Ectodermal cell (in vitro differentiated cells): ENCODE measurements around the gene TMEM132D. TPM values are rescaled to one million over a fixed set of nuclear protein-coding genes. Genes with fewer than 3 reads are reported as not detected.

Experiments used
- H3K27ac ChIP-seq: 2 replicates; pipeline ENCODE4 v1.7.0; 2013; ENCODE audit warnings: mild to moderate bottlenecking, low read depth, low read length; ENCODE audit not compliant: insufficient read depth, poor library complexity, severe bottlenecking
- H3K27me3 ChIP-seq: 2 replicates; pipeline ENCODE4 v1.7.0; 2013; ENCODE audit warnings: mild to moderate bottlenecking, low read length; ENCODE audit not compliant: insufficient read depth, control insufficient read depth, poor library complexity, severe bottlenecking
- H3K36me3 ChIP-seq: one replicate; pipeline ENCODE4 v1.7.0; 2013; ENCODE audit warnings: low read length; ENCODE audit not compliant: control insufficient read depth, insufficient read depth
- H3K4me1 ChIP-seq: one replicate; pipeline ENCODE4 v1.7.0; 2013; ENCODE audit warnings: low read length; ENCODE audit not compliant: control insufficient read depth, insufficient read depth
- H3K4me3 ChIP-seq: 2 replicates; pipeline ENCODE4 v1.7.0; 2013; ENCODE audit warnings: low read depth, low read length, control low read depth; ENCODE audit not compliant: insufficient read depth
- H3K9me3 ChIP-seq: 2 replicates; pipeline ENCODE4 v1.7.0; 2013; ENCODE audit warnings: mild to moderate bottlenecking, low read length, moderate library complexity; ENCODE audit not compliant: control insufficient read depth
- WGBS, 2 experiments: methylation state at CpG; one replicate each; pipeline ENCODE4 v1.1.7; 2013; ENCODE audit warnings: missing lambda C conversion rate in 2 of 2; 5-methylcytosine and 5-hydroxymethylcytosine counted together
- polyA plus RNA-seq, 4 experiments: library from polyadenylated mRNA; stranded (reverse); fragments of 50-300 nt; gene quantifications; one replicate each; pipeline ENCODE4 v1.2.3, GENCODE V29; 2013

The TMEM132D gene
- 0.74 TPM for polyA plus RNA-seq (2013, experiment 1 of 4)
- 0.78 TPM for polyA plus RNA-seq (2013, experiment 2 of 4)
- 0.48 TPM for polyA plus RNA-seq (2013, experiment 3 of 4)
- polyA plus RNA-seq (2013, experiment 4 of 4) = 0.65 TPM

GRCh38 chr12:129903956-129904829 lies at the start of gene TMEM132D:
Gene TMEM132D, minus strand, starts transcription at chr12:129904025.
- peak within 1 kb of the TSS; percentile 46 for H3K4me3 ChIP-seq
- H3K27ac ChIP-seq = no peak within 1 kb of the TSS
- H3K36me3 ChIP-seq = no peaks in the 10 kb centered on the region
- peaks cover 83% of the 10 kb centered on the region for H3K27me3 ChIP-seq
- WGBS, 2 experiments = 1 to 2% methylated on average over 77 of the region's 77 CpGs
- peaks cover 3% of the 10 kb centered on the region for H3K4me1 ChIP-seq
- no peaks in the 10 kb centered on the region for H3K9me3 ChIP-seq

GRCh38 chr12:129949651-129950050 lies 45.8 kb upstream of the TMEM132D start:
- Histone ChIP-seq H3K27me3 (no peaks in the 10 kb centered on the region), H3K27ac (no peak overlapping the region), H3K4me1 (no peaks in the 10 kb centered on the region), H3K36me3 (no peaks in the 10 kb centered on the region), H3K9me3 (no peaks in the 10 kb centered on the region), H3K4me3 (no peak overlapping the region)
- WGBS, 2 experiments = 90 to 94% methylated on average over 16 of the region's 16 CpGs

- H3K27me3 ChIP-seq = no peaks in the 10 kb centered on the region
- no peak overlapping the region for H3K27ac ChIP-seq
- H3K4me1 ChIP-seq = no peaks in the 10 kb centered on the region
- H3K36me3 ChIP-seq = no peaks in the 10 kb centered on the region
- no peaks in the 10 kb centered on the region for H3K9me3 ChIP-seq
- H3K4me3 ChIP-seq = no peak overlapping the region
- 82 to 83% methylated on average over 9 of the region's 9 CpGs for WGBS, 2 experiments
Observed at GRCh38 chr12:129941618-129942017, 37.8 kb upstream of the TMEM132D start.

- no peaks in the 10 kb centered on the region for H3K9me3 ChIP-seq
- H3K27me3 ChIP-seq = no peaks in the 10 kb centered on the region
- H3K4me3 ChIP-seq = no peak overlapping the region
- H3K27ac ChIP-seq = no peak overlapping the region
- no peaks in the 10 kb centered on the region for H3K36me3 ChIP-seq
- H3K4me1 ChIP-seq = no peaks in the 10 kb centered on the region
- WGBS, 2 experiments = 81 to 86% methylated on average over 7 of the region's 7 CpGs
Observed at GRCh38 chr12:129938089-129938488, 34.3 kb upstream of the TMEM132D start.

GRCh38 chr12:129937426-129937825 lies 33.6 kb upstream of the TMEM132D start:
- H3K27me3 ChIP-seq = no peaks in the 10 kb centered on the region
- H3K4me3 ChIP-seq = no peak overlapping the region
- H3K4me1 ChIP-seq = no peaks in the 10 kb centered on the region
- WGBS, 2 experiments = 78 to 96% methylated on average over 2 to 4 of the region's 5 CpGs
- no peaks in the 10 kb centered on the region for H3K36me3 ChIP-seq
- H3K9me3 ChIP-seq = no peaks in the 10 kb centered on the region
- no peak overlapping the region for H3K27ac ChIP-seq

DNA sequence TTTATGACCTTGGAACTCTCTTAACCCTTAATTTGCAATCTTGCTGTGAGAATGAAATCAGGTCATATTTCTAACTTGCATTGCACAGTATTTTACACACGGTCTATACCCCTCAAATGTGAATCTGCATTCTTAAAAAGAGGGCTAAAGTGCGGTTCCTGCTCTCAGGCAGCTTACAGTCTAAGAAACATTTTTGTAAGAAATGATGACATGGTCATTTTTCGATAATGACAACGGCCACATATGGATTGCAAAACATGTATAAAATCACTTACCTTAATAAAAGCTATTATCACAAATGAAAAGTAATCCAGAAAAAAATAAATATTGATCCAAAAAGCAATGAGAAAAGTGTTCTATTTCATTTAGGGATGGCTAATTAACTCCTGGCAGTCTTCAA lies 24.8 kb upstream of the TMEM132D start:
- Histone ChIP-seq H3K9me3 (no peaks in the 10 kb centered on the region), H3K4me1 (no peaks in the 10 kb centered on the region), H3K27ac (no peak overlapping the region), H3K36me3 (no peaks in the 10 kb centered on the region), H3K27me3 (no peaks in the 10 kb centered on the region), H3K4me3 (no peak overlapping the region)
- WGBS, 2 experiments = 74 to 95% methylated on average over 2 to 4 of the region's 4 CpGs

DNA sequence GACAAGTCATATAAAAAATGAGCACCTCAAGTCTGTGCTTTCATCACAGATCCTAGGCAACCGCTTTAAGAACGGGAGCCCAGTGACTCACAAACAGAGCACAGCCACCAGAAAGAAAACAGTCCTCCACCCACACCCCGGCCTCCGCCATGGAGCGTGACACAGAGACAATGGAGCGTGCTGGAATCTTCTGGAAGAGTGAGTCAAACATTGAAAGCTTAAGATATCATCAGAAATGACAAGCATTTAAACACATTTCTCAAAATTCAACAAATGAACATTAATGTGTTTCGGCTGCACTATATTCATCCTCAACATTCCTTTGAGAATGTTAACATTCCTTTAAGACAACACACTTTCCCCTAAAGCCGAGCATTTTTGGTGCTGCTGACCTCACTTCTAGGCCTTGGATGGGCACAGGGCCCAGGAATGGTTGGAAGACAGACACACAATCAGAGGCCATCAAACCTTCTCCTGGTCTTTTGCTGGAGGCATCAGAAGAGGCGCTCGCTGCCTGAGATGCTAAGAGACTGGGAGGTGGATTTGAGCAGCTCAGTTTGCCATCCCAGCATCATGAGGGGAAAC lies 23.6 kb upstream of the TMEM132D start:
- Histone ChIP-seq H3K4me3 (no peak overlapping the region), H3K27ac (no peak overlapping the region), H3K27me3 (no peaks in the 10 kb centered on the region), H3K36me3 (no peaks in the 10 kb centered on the region), H3K4me1 (no peaks in the 10 kb centered on the region), H3K9me3 (no peaks in the 10 kb centered on the region)
- WGBS, 2 experiments = 92 to 93% methylated on average over 10 of the region's 10 CpGs

DNA sequence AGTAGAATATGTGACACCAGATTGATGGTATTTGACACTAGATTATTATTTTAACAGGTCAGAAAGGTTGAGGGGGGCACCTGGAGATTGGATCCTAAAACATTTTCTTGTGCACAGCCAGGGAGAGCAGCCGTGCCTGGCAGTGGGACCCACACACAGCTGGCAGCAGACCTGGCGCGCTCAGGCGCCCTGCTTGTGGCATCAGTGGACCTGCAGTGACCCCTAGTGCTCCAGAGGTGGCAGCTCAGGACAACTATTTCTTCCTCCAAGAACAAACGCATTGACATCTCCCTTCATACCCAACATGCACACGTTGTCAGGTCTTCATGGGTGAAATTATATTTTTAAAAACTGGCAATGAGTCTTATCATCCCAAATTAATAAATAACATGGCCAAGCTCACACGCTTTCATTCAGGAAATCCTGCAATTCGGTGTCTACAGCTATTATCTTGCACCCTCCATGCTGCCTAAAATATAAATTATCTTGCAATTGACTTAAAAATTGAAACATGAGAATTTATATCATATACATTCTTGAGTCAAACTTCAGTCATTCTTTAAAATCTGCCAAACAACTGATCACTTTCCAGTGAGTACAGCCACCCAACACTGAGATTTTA lies 7.7 kb upstream of the TMEM132D start:
- Histone ChIP-seq H3K27me3 (peaks cover 18% of the 10 kb centered on the region), H3K36me3 (no peaks in the 10 kb centered on the region), H3K9me3 (no peaks in the 10 kb centered on the region), H3K4me3 (no peak overlapping the region), H3K27ac (no peak overlapping the region), H3K4me1 (no peaks in the 10 kb centered on the region)
- WGBS, 2 experiments = 12 to 17% methylated on average over 7 to 8 of the region's 8 CpGs

DNA sequence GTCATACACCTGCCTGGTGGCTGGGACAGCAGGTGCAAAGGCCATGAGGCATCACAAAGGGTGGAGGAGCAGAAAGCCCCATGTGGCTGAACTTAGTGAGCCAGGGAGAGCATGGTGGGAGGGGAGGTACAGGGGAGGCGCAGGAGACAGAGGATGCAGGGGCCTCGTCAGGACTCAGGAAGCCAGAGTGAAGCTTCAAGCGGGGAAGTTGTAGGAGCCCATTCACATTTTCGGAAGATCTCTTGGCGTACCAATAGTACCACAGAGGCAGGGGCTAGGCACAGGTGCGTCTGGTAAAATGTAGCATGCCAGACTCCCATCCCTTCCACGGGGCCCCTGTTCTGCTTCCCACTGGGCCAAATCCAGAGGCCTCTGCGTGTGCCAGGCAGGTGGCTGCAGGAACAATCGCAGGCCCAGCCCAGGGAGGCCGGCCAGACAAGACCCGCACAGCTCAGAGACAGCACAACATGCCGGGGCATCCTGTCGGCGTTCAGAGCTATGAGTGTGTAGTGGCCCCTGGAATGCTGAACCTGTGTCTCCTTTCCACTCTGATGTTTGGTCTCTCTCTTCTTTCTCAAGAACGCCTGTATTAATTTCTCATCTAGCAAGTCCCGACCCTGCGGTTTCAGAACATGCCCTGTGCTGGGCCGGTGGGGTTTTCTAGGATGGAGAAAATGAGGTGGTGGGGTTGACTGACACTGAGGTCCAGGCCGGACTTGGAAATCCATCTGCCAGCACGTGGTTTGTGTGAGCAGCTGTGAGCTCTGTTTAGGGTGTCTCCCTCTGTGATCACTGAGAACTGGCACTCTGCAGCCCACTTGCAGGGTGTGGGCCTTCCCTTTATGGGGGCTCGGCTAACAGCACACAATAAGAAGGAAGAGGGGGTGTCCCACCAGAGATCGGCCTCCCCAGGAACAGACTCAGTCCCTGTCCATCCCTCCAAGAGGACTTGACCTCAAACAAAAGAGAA lies 5.5 kb upstream of the TMEM132D start:
- H3K4me3 ChIP-seq = no peak overlapping the region
- no peak overlapping the region for H3K27ac ChIP-seq
- no peaks in the 10 kb centered on the region for H3K9me3 ChIP-seq
- H3K36me3 ChIP-seq = no peaks in the 10 kb centered on the region
- peaks cover 40% of the 10 kb centered on the region for H3K27me3 ChIP-seq
- WGBS, 2 experiments = 92% methylated on average over 22 of the region's 22 CpGs
- no peaks in the 10 kb centered on the region for H3K4me1 ChIP-seq
